HG02678 (cell line): ENCODE results near the gene ECM1.

Source experiments
- ATAC-seq: cut with Tn5 transposase; IDR thresholded peaks from one replicate; pipeline ENCODE4 v1.9.1; 2021; ENCODE audit warnings: mild to moderate bottlenecking, moderate library complexity; ENCODE audit not compliant: unreplicated experiment

Gene ECM1

DNA sequence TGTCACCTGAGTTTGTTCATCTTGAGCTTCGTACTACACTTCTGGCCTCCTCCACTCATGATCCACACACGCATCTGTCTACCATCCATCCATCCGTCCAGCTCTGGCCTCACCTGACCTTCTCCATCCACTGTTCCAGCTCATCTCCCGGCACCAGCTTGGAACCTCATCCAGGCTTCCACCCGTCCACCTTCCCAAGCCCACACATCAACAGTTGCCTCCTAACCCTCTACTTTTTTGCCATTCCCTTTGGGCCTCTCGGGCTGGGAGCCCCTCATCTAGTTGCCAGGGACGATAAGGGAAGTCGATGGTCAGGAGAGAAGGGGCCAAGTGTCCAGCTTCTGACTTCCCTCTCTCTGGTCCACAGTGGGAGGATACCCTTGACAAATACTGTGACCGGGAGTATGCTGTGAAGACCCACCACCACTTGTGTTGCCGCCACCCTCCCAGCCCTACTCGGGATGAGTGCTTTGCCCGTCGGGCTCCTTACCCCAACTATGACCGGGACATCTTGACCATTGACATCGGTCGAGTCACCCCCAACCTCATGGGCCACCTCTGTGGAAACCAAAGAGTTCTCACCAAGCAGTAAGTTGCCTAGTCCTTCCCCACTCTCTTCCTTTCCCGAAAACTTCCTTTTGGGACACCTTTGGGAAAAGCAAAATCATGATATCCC is 4.2 kb downstream of the ECM1 start:
- ATAC-seq = no peak

DNA sequence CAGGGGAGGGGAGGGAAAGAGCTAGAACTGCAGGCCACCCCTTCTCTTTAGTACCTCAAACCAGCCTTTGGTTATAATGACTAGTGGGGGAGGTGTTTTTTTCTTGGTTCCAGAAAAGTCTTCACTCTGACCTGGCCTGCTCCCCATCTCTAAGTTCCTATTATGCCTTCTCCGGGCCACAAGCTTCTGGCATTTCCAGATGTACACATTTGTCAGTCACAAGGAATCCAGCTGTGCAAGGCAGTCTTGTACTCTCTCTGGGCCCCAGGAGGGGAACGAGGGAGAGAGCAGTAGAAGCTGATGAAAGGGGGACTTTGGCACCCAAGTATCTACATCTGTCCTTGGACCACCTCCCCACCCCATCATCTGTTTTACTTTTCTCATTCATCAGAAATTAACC is 4.9 kb downstream of the ECM1 start:
- no peak for ATAC-seq

DNA sequence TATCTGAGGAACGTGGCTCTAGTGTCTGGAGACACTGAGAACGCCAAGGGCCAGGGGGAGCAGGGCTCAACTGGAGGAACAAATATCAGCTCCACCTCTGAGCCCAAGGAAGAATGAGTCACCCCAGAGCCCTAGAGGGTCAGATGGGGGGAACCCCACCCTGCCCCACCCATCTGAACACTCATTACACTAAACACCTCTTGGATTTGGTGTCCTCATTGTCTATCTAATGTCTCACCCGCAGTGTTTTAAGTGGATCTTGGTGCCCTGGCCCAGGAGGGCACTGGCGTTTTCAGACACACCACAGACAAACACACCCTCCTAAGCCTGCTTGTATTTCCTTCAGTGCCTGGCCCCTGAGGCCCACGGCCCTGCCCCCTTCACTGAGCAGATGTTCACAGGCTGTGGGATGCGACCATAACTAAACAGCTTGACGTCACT is 5.5 kb downstream of the ECM1 start:
- ATAC-seq = no peak

DNA sequence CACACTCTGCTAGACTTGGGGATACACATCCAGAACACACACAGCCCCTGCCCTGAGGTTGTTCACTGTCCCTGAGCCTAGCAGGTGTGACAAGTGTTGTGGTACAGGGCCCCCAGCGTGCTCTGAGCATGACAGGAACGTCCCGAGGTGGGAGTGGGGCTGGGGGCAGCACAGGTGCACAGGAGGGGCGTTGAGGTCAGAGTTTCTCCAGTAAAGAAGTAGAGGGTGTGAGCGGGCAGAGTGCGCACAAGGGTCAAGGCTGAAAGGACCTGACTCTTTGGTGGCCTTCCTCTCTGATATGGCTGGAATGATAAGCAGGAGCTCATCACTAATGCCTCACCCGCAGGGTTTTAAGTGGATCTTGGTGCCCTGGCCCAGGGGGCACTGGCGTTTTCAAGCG is 6.4 kb downstream of the ECM1 start:
- ATAC-seq = no peak

DNA sequence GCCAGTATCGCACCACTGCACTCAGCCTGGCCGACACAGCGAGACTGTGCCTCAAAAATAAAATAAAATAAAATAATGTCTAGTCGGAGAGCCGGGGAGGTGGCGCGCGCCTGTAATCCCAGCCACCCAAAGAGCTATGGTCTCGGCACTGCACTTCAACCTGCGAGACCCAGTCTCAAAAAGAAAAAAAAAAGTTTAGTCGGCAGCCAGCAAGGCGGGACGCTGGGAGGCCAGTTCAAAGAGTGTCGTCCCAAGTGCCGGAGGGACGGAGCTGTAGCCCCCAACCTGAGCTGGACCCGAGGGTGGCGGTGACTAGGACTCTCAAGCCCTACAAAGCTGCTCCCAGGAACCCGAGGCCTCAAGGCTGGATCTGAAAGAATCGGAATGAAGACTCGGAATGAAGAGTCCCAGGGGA is 7.0 kb downstream of the ECM1 start:
- no peak for ATAC-seq

DNA sequence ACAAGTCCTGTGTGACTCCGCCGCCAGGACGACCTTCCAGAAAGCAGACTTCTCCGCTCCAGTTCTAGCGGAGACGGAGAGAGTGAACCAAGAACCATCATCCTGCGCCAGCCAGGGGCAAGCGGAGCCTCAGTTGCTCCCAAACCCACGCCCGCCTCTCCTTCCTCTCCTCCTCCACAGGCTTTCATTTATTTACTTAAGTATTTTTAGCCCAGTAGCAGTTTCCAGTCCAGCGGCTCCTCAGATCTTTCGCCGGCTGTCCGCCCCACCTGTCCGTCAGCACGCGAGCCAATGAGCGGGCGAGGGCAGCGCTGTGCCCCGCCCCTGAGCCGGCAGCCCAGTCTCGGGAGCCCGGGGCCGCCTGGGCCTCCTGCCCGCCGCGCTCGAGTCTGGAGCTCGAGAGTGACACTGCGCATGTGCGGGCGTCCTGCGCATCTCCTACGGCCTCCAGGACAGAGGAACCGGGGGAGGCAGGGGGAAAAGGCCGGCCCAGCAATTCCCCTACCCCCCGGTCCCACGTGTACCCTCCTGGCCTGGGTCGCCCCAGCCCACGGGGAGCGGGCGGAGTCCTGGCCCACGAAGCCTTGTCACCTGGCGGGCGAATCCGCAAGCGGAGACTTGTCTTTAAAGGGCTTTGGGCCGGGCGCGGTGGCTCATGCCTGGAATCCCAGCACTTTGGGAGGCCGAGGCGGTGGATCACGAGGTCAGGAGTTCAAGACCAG is 7.6 kb downstream of the ECM1 start, which contains the start of gene FALEC:
FALEC (plus strand) TSS at position 425 of the 722 bp plus-strand sequence.
- peak; percentile 98 for ATAC-seq

DNA sequence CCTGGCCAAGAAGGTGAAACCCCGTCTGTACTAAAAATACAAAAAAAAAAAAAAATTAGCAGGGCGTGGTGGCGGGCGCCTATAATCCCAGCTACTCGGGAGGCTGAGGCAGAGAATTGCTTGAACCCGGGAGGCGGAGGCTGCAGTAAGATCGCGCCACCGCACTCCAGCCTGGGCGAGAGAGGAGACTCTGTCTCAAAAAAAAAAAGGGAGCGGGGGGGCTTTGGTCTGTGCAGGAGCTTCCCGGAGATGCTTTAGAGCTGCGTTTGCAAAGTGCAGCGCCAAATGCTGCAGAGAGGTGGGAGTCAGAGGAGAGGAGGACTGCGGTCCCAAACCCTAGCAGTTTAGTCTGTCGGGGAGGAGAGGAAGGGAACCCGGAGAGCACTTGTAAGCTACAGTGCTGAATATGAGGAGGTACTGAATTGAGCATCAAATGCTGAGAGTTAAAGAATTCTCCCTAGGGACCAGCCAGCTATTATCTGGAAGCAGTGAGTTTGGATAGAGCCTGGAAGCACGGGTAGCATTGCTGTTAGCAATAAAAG is 8.2 kb downstream of the ECM1 start:
- ATAC-seq = no peak

DNA sequence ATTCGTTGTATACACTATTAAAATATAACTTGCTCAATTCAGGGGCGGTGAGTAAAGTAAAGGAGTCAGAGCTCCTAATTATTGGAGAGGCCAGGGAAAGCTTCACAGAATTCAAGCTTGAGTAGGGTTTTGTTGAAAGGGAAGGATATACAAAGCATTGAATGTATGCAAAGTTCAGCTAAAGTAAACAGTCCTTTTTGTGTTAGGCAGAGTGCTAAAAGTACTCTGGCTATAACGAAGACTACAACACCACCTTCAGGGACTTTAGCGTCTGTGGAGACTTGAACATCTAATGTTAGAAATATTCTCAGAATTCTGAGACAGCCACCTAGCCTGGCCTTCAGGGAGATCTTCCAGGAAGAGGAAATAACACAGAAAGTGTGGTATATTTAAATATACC is 8.7 kb downstream of the ECM1 start:
- ATAC-seq = no peak

DNA sequence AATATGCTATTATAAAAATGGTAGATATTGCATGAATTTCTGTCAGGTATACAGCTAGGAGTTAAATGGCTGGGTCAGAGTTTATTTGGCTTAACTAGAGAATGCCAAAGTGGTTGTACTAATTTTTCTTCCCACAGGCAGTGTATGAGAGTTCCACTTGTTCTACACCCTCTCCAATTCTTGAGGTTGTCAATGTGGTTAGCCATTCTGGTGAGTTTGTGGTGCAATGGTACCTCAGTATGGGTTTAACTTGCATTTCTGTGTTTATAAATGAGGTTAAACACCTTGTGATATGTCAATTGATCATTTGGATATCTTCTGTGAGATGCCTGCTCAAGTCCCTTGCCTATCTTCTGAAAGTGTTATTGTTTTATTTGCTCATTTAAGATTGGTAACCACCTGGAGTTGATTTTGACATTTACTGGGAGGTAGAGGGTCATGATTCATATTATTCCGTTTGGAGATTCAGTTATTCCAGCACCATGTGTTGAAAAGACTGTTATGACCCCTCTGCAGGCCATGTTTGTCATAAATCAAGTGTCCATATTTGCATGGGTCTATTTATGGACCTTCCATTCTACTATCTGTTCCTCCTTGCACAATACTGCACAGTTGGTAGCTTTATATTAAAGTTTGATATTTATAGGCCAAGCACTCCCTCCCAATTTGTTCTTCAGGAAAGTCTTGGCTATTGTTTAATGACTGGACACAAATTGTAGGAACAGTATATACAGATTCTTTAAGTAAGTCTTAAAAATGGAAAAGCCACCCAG is 13.5 kb downstream of the ECM1 start:
- no peak for ATAC-seq

DNA sequence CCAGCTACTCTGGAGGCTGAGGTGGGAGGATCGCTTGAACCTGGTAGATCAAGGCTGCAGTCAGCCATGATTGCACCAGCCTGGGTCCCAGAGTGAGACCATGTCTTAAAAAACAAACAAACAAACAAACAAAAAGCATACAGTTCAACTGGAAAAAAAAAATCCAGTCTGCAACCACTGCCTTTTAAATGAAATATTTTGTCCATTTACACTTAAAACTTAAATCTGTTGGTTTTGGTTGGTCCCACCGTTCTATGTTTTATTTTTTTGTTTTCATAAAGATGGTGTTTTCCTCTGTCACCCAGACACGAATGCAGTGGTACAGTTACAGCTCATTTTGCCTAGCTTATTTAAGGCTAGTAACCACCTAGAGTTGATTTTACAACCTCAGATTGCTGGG is 17.4 kb downstream of the ECM1 start:
- ATAC-seq = no peak

DNA sequence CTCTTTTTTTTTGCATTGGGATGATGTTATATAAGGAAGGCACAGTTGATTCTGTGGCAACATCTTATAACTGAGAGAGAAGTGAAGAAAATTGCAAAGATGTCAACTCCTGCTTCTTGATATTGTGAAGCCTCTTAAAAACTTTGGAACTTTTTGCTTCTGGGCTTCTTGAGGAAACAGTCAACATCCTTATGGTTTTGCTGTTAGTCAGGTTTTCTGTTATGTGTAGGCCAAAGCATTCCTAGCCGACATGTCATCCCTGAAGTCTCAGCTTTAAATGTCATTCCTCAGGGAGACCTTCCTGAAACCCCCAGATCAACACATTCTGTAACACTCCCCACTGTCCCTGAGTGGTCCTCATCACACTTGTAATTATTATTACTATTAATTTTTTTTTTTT is 20.3 kb downstream of the ECM1 start:
- no peak for ATAC-seq

DNA sequence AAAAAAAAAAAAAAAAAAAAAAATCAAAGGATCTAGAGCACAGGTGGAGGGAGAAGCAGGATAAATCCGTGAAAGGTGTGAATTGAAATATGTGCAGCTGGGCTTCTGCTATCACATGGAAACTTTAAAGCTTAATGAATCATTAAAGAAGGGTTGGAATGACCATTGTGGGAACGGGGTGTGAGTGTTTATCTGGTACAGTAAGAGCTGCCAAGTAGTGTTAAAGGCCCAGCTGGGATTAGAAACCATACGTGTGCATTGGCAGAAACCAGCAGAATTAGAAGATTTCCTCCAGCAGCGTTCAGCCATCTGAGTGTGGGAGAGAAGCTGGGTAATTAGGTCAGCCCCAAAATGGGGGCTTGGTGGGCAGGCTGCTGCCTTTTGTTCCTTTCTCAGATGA is 21.1 kb downstream of the ECM1 start:
- no peak for ATAC-seq

DNA sequence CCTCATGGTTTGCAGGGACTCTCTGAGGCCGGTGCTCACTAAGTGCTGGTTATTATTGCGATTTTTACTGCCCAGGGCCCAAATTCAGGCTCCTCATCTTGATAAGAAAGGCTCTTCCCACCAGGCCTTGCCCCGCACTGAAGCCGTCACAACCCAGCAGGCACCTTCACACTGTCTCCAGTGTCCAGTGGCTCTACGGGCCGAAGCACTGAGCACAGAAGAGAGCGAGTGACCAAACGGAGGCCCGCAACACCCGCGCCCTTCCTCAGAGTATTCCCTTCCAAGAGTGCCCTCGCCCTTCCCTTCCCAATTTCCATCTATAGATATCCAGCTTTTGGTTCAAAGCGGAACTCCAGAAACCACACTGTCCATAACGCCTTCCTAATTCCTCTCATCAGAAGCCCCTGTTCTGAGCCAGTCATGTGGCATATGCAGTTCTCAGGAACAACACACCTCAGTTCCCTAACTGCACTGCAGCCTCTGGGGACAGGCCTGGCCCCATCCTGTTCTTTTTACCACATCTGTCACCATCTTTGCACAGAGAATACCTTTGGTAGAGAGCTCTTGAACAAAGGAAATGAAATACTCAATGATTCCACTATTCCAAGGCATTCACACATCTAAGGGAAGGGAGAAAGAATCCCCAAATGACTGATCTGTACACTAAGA is 22.7 kb downstream of the ECM1 start:
- ATAC-seq = no peak

DNA sequence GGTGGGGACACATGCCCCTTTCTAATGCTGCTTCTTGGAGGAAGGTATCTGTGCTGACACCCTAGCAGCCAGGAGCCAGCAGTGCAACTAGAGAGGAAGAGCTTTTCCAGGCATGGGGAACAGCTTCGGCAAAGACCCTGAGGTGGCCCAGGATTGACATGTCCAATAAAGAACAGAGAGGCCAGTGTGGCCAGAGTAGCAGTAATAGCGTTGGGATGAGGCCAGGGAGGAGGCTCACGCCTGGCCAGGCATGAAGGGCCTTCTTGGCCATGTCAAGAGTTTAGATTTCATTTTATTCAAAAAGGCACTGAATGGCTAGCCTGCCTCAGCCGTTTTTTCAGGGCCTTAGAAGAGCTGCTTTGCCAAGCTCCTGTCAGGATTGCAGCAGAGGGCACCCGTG is 25.0 kb downstream of the ECM1 start:
- no peak for ATAC-seq

DNA sequence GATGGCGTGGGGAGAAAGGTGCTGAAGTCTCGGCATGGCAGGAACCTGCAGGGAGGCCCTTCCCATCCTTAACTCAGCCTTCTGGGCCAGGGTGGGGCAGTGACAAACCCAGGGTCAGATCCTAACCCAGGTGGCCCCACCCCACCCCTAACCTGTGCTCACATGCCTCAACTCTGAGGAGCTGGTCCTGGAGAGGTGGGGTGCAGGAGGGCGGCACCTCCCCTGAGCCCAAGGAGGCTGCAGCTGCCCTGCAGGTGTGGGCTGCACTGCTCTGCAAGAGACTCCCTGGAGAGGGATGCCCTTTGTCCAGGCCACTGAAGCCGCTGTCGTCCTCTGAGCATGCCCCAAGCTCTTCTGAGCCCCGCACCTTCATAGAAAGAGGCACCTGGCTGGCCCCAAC is 26.1 kb downstream of the ECM1 start:
- no peak for ATAC-seq

DNA sequence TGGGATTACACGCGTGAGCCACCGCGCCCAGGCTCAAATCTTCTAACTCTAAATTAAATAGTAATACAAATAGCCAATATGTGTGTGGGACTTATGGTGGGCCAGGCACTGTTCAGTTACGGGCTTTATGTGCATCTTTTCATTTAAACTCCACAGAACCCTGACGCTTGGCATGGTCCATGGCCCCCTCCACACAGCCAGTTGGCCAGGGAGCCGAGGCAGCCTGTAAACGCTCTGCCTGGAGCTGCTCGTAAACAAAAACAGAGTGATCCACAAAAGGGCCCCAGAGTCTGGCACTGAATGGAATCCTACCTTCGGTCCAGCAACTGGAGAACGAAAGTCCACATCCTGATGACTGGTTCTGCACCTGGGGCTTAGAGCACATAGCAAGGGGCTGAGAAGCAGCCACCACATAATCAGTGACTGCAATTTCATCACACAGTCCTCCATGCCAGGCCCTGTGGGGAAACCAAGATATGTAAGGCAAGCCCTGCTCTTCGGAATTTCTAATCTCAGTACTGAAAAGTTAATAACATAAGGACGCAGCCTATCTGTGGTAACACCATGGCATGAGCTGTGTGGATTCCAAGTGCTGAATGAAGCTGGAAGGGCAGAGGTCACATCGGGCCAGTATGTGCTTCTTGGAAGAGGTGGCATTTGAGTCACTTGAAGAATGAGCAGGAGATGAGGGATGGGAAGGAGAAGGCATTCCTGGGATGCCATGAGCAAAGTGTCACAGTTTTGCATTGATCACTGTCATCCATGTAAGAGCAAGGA is 27.8 kb downstream of the ECM1 start:
- ATAC-seq = no peak

DNA sequence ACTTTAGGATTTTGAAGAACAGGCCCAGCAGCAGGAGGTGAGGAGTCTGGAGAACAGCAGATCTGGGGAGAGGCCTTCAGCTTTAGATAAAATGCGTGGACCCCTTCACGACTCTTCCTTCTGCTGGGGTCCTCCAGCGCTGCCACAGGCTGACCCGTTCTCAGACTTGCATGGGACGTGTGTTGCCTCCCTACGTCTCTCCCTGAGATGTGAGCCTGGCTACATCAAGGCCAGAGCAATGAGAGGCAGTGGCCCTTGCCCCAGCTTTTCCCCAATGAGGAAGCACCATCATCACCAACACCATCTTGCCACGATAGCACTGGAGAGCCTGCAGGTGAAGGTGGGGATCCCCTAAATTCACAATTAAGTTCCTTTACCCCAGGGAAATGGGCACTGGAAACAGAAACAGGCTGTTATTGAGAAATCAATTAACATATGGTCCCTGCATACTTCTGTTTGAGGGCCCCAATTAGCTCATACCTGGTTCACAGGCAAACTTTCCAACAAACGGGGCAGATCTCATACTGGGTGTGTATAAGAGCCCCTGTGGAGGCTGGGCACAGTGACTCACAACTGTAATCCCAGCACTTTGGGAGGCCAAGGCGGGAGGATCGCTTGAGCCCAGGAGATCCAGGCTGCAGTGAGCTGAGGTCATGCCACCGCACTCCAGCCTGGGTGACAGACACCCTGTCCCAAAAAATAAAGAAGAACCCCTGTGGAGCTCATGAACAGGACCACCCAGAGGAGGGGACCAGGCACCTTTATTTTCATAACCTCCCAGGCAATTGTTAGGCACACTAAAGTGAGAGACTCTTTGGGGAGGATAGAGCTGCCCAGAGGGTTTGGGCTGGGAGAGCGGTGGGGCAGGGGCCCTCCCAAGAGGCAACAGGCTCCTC is 29.2 kb downstream of the ECM1 start:
- no peak for ATAC-seq

DNA sequence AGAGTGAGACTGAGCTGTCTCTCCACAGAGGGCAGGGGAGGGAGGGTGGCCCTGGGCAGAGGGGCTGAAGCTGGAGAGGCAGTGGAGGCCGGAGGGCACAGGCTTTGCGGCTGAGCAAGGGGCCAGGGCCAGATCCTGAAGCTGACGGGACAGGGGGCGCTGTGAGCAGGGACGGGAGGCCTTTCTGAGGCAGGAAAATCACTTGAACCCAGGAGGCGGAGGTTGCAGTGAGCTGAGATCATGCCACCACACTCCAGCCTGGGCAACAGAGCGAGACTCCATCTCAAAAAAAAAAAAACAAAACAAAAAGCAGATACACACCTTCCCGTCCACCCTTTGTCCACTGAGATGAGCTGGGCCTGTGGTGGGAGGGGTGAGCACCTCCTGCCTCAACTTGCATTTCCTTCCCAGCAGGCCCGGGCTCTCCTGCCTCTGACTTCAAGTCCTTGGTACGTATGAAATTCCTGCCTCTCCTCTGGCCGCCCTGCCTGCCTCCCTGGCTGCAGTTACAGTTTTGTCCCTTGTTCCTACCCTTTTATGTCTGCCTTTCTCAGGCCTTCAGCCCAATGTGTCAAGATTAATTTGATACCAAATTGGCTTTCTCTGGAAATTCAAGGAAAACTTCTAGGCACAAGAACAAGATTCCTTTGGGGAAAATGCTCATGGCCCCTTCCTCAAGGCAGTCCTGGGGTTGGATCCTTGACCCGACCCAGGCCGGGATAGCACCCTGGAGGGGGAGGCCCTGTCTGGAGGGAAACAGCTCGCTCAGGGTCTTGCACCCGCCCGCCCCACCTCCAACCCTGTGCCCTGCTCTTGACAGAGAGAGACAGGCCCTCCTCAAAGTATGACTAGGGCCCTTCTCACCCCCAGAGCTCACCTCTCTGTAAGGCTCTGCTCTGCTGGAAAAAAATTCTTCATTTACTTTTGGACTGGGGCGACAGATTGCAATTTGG is 30.1 kb downstream of the ECM1 start:
- ATAC-seq = no peak
